Measurements from ENCODE around the gene DKK3.

Gene DKK3

GRCh38 chr11:11981364-11981763 is 27.1 kb downstream of the DKK3 start:
- no peak for DNase-seq

DNA sequence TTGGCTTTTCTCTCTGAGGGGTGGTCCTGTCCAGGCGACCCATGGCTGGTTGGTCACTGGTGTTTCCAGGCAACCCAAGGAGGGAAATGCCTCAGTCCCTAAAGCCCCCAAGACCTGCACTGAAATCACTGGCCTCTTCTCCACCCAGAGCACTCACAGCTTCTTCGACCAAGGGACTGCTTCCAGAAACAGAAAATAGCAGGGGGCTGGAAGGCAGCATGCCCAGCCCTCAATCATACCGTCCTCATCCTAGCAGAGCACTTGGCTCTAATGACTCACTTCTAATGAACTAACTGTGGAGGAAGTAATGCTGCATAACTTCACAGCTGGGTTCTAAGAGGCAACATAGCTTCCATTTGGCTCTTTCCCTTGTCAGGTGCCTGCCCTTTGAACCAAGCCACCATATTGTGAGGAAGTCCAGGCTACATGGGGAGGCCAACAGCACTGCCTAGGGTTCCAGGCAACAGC is 27.6 kb downstream of the DKK3 start:
- peak; percentile 73 for DNase-seq

DNA sequence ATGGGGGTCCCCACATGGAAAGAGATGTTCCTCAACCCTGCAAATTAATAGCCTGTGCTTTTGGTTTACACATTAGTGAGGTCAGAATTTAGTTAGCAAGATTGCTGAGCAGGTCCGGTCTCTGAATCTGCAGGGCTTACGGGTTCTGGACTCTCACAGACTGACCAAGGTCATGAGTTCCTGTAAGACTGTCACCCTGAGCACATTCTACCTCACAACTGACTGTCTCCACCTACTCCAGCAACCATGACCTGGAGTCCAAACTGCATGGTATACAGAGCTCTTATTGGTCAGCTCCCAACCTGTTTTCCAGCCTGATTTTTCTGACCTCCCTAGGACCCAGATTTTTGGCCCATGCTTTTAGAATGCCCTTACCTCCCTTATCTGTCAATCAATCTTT is 28.2 kb downstream of the DKK3 start:
- DNase-seq = no peak

DNA sequence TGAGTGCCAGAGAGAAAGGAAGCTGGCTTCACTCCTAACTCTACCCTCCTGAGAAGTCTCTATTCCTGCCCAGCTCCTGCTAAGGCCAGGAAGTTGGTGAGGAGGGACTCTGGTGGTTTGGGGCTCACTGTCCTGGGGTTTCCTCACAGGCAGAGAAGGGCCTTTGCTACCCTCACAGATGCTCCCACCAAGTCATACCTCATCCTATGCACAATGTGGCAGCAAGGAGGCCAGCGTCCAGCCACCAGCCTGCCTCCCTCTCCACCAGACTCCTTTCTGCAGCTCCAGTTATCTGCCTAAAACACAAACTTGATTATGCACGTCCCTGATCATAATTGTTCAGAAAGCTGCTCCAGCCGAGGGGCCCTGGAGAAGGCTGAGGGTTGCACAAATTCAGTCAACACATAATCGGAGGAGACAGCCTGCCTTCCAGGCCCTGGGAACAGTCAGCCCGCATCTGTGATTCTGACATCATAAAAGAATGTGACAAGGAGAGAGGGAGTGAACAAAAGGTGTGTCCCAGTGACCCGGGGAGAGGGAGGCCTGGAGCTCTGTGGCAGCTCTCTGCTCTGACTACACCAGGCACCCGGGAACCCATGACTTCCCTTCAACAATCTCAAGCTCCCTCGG is 28.8 kb downstream of the DKK3 start:
- peak; percentile 83 for DNase-seq

DNA sequence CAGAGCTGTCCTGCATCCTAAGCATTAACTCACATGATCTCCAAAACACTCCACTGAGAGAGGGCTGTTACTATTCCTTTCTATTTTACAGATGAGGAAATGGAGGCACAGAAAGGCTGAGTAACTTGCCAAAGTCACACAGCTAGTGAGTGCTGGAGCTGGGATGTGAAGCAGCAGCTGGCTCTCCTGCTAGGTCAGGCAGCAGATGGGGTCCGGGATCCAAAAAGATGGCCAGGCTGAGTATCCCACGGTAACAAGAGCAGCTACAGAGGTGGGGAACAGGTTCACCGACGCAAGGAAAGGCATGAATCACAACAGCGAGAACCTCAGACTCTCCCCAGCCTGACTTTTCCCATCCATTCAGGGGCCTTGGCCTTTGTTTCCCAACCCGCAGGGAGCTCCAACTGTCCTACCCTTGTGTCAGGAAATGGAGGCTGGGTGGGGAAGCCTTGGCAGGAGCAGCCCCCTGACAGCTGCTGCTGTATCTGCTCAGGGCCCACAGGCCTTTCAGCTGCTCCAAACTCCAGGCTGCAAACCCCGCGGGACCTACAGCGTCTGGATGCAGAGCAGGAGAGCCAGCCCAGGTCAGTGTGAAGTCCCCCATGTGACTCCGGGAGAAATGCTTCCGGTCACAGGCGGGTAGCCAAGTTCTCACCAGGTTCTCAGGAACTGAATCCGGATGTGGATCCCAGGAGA is 29.5 kb downstream of the DKK3 start:
- peak; percentile 86 for DNase-seq

- DNase-seq = no peak
Measured at GRCh38 chr11:11978098-11978637, 30.3 kb downstream of the DKK3 start.

- DNase-seq = peak; percentile 98
Measured at GRCh38 chr11:11977206-11977938, 31.1 kb downstream of the DKK3 start.

GRCh38 chr11:11976481-11977127 is 31.8 kb downstream of the DKK3 start:
- DNase-seq = peak; percentile 22

GRCh38 chr11:11975201-11976092 is 33.0 kb downstream of the DKK3 start:
- peak; percentile 61 for DNase-seq

DNA sequence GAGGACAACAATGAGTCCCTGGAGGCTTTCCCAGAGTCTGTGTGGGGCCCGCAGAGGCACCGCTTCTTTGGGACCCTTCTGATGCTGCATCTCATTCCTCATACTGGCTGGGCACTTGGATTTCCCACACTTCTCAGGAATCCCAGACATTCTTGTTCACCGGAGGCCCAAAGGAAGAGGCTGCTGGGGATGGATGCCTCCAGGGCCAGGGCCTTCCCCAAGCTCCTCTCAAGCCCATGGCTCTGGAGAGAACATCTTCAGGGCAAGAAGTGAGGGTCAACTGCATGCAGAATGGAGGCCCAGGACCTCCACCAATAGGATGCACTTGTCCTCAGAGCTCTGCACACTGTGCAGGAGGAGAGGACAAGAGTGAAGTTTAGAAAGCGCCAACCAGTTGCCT is 34.6 kb downstream of the DKK3 start:
- peak; percentile 81 for DNase-seq

GRCh38 chr11:11973361-11973800 is 35.0 kb downstream of the DKK3 start:
- peak; percentile 95 for DNase-seq

- DNase-seq = no peak
Measured at GRCh38 chr11:11972730-11973341, 35.6 kb downstream of the DKK3 start.

- DNase-seq = peak; percentile 28
Measured at GRCh38 chr11:11971906-11972547, 36.4 kb downstream of the DKK3 start.

DNA sequence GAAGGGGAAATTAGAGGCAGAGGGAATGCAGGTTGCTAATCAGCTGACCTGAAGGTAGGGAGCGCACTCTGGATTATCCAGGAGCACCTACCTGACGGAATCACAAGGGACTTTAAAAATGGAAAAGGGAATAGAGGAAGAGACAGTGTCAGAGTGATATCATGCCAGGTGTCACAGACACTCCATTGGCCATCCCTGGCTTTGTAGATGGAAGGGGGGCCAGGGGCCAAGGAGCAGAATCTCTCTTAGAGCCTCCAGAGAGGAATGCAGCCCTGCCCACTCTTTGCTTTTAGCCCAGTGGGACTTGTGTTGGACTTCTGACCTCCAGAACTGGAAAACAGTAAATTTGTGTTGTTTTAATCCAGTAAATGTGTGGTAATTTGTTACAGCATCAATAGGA is 37.9 kb downstream of the DKK3 start:
- DNase-seq = no peak

- no peak for DNase-seq
Measured at GRCh38 chr11:11969380-11970215, 38.8 kb downstream of the DKK3 start.

DNA sequence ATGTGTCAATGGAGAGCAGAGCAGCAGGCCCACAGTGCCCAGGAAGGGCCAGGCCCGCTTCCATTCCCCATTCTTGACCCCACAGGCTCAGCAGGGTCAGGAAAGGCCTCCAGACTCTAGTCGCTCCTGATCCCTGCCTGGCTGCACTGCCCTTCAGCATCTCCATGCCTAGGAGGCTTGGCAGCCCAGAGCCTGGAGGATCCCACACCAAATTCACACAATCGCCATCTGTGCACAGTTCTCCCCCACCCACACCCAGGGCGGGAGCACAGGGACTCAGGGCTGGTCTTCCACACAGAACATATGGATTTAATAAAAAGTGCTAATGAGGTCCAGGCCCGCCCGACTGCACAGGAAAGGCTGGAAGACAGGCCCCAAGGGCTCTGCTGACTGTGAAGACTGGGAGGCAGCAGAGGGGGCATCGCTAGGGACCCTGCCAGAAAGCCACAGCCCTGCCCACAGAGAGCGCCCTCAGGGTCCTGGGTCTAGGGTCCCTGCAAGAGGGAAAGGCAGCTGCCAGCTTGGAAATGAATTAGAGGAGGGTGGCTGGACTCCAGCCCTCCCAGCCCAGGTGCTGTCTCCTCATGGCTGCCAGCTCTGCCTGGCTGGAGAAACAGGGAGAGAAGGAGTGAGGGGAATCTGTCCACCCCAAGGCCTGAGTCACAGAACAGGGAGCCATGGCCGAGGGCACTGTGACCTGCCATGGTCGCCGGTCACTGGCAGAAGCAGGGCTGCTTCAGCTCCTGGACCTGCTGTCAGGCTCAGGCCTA is 39.7 kb downstream of the DKK3 start:
- peak; percentile 86 for DNase-seq

GRCh38 chr11:11967669-11968510 is 40.5 kb downstream of the DKK3 start:
- DNase-seq = no peak
